Measurements from ENCODE around the gene IFI6.

Gene IFI6

DNA sequence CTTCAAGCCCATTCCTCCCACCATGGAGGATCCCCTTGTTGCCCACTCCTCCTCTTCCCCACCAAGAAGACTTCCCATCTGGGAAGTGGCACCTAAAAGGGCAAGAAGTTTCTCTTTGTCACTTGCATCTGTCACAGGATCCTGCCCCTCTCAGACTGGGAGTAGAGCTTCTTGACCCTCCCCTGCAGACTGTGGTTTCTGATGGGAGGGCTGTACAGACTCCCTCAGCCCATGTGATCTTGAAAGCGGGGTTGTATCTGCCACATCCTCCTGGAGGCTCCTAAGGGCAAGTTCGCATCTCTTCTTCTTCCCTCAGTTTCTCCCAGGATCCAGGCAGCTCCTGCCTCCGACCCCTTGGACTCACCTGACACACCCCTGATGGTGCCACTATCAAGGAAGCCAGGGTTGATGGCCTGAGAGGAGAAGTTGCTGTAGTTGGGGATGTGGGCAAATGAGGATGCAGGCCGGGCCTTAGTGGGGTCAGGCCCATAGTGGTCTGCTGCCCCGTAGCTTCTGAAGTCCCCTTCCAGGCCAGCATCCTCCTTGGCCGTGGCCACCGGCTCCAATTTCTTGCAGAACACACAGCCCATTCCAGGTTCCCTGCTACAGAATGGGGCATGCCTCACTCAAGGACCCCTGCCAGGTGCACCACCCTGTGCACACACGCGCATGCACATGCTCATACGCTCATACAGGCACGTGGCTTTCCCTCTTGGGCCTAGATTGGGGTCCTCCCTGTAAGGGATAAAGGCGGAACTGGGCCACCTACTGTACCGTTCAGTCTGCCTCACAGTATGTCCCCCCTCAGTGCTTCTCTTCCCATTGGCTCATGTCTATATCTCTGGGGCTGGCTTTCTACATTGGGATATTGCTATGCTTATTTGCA, 48.4 kb downstream of the IFI6 start:
- no peak overlapping the region for H3K27ac ChIP-seq (replicated peaks; ENCODE audit: low read length)
- no peak overlapping the region for H2BK120ac ChIP-seq (ENCODE audit: low read depth, low read length)
- H3K23ac ChIP-seq (ENCODE audit: low read depth, low read length, poor library complexity): no peak overlapping the region
- DNase-seq (ENCODE audit: low spot score): no peak
- no peaks in the 10 kb centered on the region for H3K79me1 ChIP-seq (ENCODE audit: low read depth, low read length)
- H2BK15ac ChIP-seq (ENCODE audit: low read length): no peak overlapping the region
- H2AFZ ChIP-seq (ENCODE audit: low read length): no peak overlapping the region
- H4K91ac ChIP-seq (ENCODE audit: low read depth, low read length, poor library complexity): no peak overlapping the region
- WGBS, 2 donors (ENCODE audit: extremely low coverage in 2 of 2, insufficient read length in 2 of 2, insufficient replicate concordance in 1 of 2): no CpG with 5 or more reads among the region's 13 CpGs
- no peaks in the 10 kb centered on the region for H3K9me3 ChIP-seq (replicated peaks in 1 of 2; ENCODE audit: control insufficient read depth in 2 of 2, insufficient read depth in 1 of 2, low read depth in 1 of 2, low read length in 2 of 2)
- no peak overlapping the region for H3K14ac ChIP-seq (ENCODE audit: low read length)
- H3K4me1 ChIP-seq (ENCODE audit: control insufficient read depth in 2 of 2, insufficient read depth in 1 of 2, low read depth in 1 of 2, low read length in 2 of 2): peaks cover 0 to 16% of the 10 kb centered on the region in 2 donors
- no peak overlapping the region for H3K4me3 ChIP-seq (ENCODE audit: low read length in 2 of 2)
- no peaks in the 10 kb centered on the region for H3K36me3 ChIP-seq (replicated peaks in 1 of 2; ENCODE audit: control insufficient read depth in 2 of 2, insufficient read depth in 2 of 2, low read length in 2 of 2)
- no peak overlapping the region for H2BK5ac ChIP-seq (ENCODE audit: low read length)
- H3K18ac ChIP-seq (ENCODE audit: low read length): no peak overlapping the region
- H2BK12ac ChIP-seq (ENCODE audit: low read length): no peak overlapping the region
- no peak overlapping the region for H3K4ac ChIP-seq (ENCODE audit: low read length)
- no peak overlapping the region for H3K9ac ChIP-seq (ENCODE audit: low read depth, low read length, poor library complexity)
- H3K27me3 ChIP-seq (ENCODE audit: control insufficient read depth in 3 of 3, insufficient read depth in 3 of 3, low read depth in 1 of 3, low read length in 3 of 3): no peaks in the 10 kb centered on the region
- no peak overlapping the region for H3K4me2 ChIP-seq (ENCODE audit: insufficient read depth, low read length, poor library complexity, severe bottlenecking)
- H4K8ac ChIP-seq (ENCODE audit: low read depth, low read length): no peak overlapping the region
- no peak overlapping the region for H2AK5ac ChIP-seq (ENCODE audit: low read depth, low read length)

DNA sequence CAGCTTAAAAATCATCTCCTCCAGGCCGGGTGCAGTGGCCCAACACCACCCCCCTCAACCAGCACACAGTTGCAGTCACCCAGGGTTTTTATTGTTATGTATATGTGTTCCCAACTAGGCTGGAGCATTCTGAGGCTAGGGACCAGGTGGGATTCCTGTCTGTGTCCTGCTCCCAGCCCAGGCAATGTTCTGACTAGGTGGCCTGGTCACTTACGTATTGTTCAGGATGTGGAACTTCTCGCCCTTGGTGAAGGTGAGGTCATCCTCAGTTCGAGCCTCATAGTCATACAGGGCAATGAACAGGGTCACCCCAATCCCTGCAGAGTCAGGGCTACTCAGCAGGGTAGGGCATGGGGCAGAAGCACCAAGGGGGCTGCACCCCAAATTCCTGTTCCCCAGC, 49.2 kb downstream of the IFI6 start:
- Histone ChIP-seq H2BK12ac (ENCODE audit: low read length) (no peak overlapping the region), H3K27ac (replicated peaks; ENCODE audit: low read length) (no peak overlapping the region), H3K18ac (ENCODE audit: low read length) (no peak overlapping the region), H2BK5ac (ENCODE audit: low read length) (no peak overlapping the region), H3K4me1 (ENCODE audit: control insufficient read depth in 2 of 2, insufficient read depth in 1 of 2, low read depth in 1 of 2, low read length in 2 of 2) (peaks cover 0 to 17% of the 10 kb centered on the region in 2 donors), H3K4ac (ENCODE audit: low read length) (no peak overlapping the region), H4K8ac (ENCODE audit: low read depth, low read length) (no peak overlapping the region), H2BK120ac (ENCODE audit: low read depth, low read length) (no peak overlapping the region), H2BK15ac (ENCODE audit: low read length) (no peak overlapping the region), H3K23ac (ENCODE audit: low read depth, low read length, poor library complexity) (no peak overlapping the region), H3K79me1 (ENCODE audit: low read depth, low read length) (no peaks in the 10 kb centered on the region), H2AFZ (ENCODE audit: low read length) (no peak overlapping the region), H3K36me3 (replicated peaks in 1 of 2; ENCODE audit: control insufficient read depth in 2 of 2, insufficient read depth in 2 of 2, low read length in 2 of 2) (no peaks in the 10 kb centered on the region), H3K14ac (ENCODE audit: low read length) (no peak overlapping the region), H3K4me3 (ENCODE audit: low read length in 2 of 2) (no peak overlapping the region), H2AK5ac (ENCODE audit: low read depth, low read length) (no peak overlapping the region), H4K91ac (ENCODE audit: low read depth, low read length, poor library complexity) (no peak overlapping the region), H3K9me3 (replicated peaks in 1 of 2; ENCODE audit: control insufficient read depth in 2 of 2, insufficient read depth in 1 of 2, low read depth in 1 of 2, low read length in 2 of 2) (no peaks in the 10 kb centered on the region), H3K27me3 (ENCODE audit: control insufficient read depth in 3 of 3, insufficient read depth in 3 of 3, low read depth in 1 of 3, low read length in 3 of 3) (no peaks in the 10 kb centered on the region), H3K4me2 (ENCODE audit: insufficient read depth, low read length, poor library complexity, severe bottlenecking) (no peak overlapping the region), H3K9ac (ENCODE audit: low read depth, low read length, poor library complexity) (no peak overlapping the region)
- no CpG with 5 or more reads among the region's 4 CpGs for WGBS, 2 donors (ENCODE audit: extremely low coverage in 2 of 2, insufficient read length in 2 of 2, insufficient replicate concordance in 1 of 2)
- DNase-seq (ENCODE audit: low spot score): no peak

- no peak overlapping the region for H2AK5ac ChIP-seq (ENCODE audit: low read depth, low read length)
- no peak overlapping the region for H4K91ac ChIP-seq (ENCODE audit: low read depth, low read length, poor library complexity)
- H2BK12ac ChIP-seq (ENCODE audit: low read length): no peak overlapping the region
- no peaks in the 10 kb centered on the region for H3K9me3 ChIP-seq (replicated peaks in 1 of 2; ENCODE audit: control insufficient read depth in 2 of 2, insufficient read depth in 1 of 2, low read depth in 1 of 2, low read length in 2 of 2)
- no peak overlapping the region for H3K27ac ChIP-seq (replicated peaks; ENCODE audit: low read length)
- H3K4me3 ChIP-seq (ENCODE audit: low read length in 2 of 2): no peak overlapping the region
- no peak overlapping the region for H2BK5ac ChIP-seq (ENCODE audit: low read length)
- no peak overlapping the region for H4K8ac ChIP-seq (ENCODE audit: low read depth, low read length)
- H3K9ac ChIP-seq (ENCODE audit: low read depth, low read length, poor library complexity): no peak overlapping the region
- H2AFZ ChIP-seq (ENCODE audit: low read length): no peak overlapping the region
- H2BK120ac ChIP-seq (ENCODE audit: low read depth, low read length): no peak overlapping the region
- DNase-seq (ENCODE audit: low spot score): no peak
- H3K36me3 ChIP-seq (replicated peaks in 1 of 2; ENCODE audit: control insufficient read depth in 2 of 2, insufficient read depth in 2 of 2, low read length in 2 of 2): no peaks in the 10 kb centered on the region
- no CpG with 5 or more reads among the region's 7 CpGs for WGBS, 2 donors (ENCODE audit: extremely low coverage in 2 of 2, insufficient read length in 2 of 2, insufficient replicate concordance in 1 of 2)
- H3K4me2 ChIP-seq (ENCODE audit: insufficient read depth, low read length, poor library complexity, severe bottlenecking): no peak overlapping the region
- peaks cover 0 to under 1% (median 0%) of the 10 kb centered on the region in 3 experiments for H3K27me3 ChIP-seq (ENCODE audit: control insufficient read depth in 3 of 3, insufficient read depth in 3 of 3, low read depth in 1 of 3, low read length in 3 of 3)
- peaks cover 0 to 17% of the 10 kb centered on the region in 2 donors for H3K4me1 ChIP-seq (ENCODE audit: control insufficient read depth in 2 of 2, insufficient read depth in 1 of 2, low read depth in 1 of 2, low read length in 2 of 2)
- H3K4ac ChIP-seq (ENCODE audit: low read length): no peak overlapping the region
- H2BK15ac ChIP-seq (ENCODE audit: low read length): peak overlapping the region; percentile 14
- H3K79me1 ChIP-seq (ENCODE audit: low read depth, low read length): no peaks in the 10 kb centered on the region
- peak overlapping the region; percentile 34 for H3K23ac ChIP-seq (ENCODE audit: low read depth, low read length, poor library complexity)
- no peak overlapping the region for H3K14ac ChIP-seq (ENCODE audit: low read length)
- H3K18ac ChIP-seq (ENCODE audit: low read length): peak overlapping the region; percentile 42
Observed at GRCh38 chr1:27621051-27621920, 50.7 kb downstream of the IFI6 start.

Measured in neuronal stem cell (in vitro differentiated cells).